Uterus (tissue), 4 donors: ENCODE measurements around the gene NRF1. TPM values are rescaled to one million over a fixed set of nuclear protein-coding genes. Genes with fewer than 3 reads are reported as not detected.

Experiments used
- DNase-seq, 2 donors: peaks; one replicate each; pipeline ENCODE4 v3.0.0-alpha.2; 2019 to 2020
- H3K27ac ChIP-seq, 2 donors: fragments of 200-600 bp; sonication (generic); 1 replicate in 1 of 2; 2 replicates in 1 of 2; pipeline ENCODE4 v1.5.1; 2016 to 2018
- H3K27me3 ChIP-seq, 2 donors: fragments of 200-600 bp; sonication (generic); one replicate each; pipeline ENCODE4 v1.5.1; 2018 to 2019; ENCODE audit warnings: control low read depth in 1 of 2
- H3K36me3 ChIP-seq, 2 donors: fragments of 200-600 bp; sonication (generic); one replicate each; pipeline ENCODE4 v1.5.1; 2019; ENCODE audit warnings: control low read depth in 1 of 2
- H3K4me1 ChIP-seq, 2 donors: fragments of 200-600 bp; sonication (generic); one replicate each; pipeline ENCODE4 v1.5.1; 2018 to 2019; ENCODE audit warnings: control low read depth in 1 of 2
- H3K4me3 ChIP-seq, 2 donors: fragments of 200-600 bp; sonication (generic); 1 replicate in 1 of 2; 2 replicates in 1 of 2; pipeline ENCODE4 v1.5.1; 2018 to 2019; ENCODE audit warnings: mild to moderate bottlenecking in 1 of 2
- H3K9me3 ChIP-seq, 2 donors: fragments of 200-600 bp; sonication (generic); one replicate each; pipeline ENCODE4 v1.5.1; 2019; ENCODE audit warnings: control low read depth in 1 of 2
- CTCF ChIP-seq, 4 experiments: fragments of 200-600 bp in 2 of 4; fragments of 450-650 bp in 2 of 4; sonication (generic) in 2 of 4; IDR thresholded peaks; one replicate each; pipeline ENCODE4 v1.5.1; 2016 to 2019; ENCODE audit warnings: antibody characterized with exemption in 4 of 4, mild to moderate bottlenecking in 2 of 4, moderate library complexity in 1 of 4
- POLR2A ChIP-seq, 2 donors: fragments of 450-650 bp; IDR thresholded peaks; one replicate each; pipeline ENCODE4 v1.6.1; 2016; ENCODE audit warnings: antibody characterized with exemption in 2 of 2, mild to moderate bottlenecking in 1 of 2, moderate library complexity in 1 of 2
- intact Hi-C: fragments of 100-400 bp; cut with DNase I; formaldehyde crosslinking; loops from one replicate; pipeline ENCODE4 v1.15.1; 2023; ENCODE audit warnings: low total_unique reads
- total RNA-seq, 4 donors: library from RNA; depleted of rRNA in 3 of 4; stranded (reverse); fragments of >200 nt in 3 of 4; gene quantifications; one replicate each; pipeline versions ENCODE4 v1.1.0 to v1.2.4, GENCODE V29; 2014 to 2023
- donor health status: DM: yes; HTN: yes; CAD: no.

Gene NRF1
- total RNA-seq, 4 donors from 2014 or later, result 18.2 to 56.5 (median 40.4) TPM

- Histone ChIP-seq H3K4me1 (no peaks in the 10 kb centered on the region), H3K27ac (no peak overlapping the region), H3K36me3 (peaks cover 0 to 3% of the 10 kb centered on the region in 2 donors), H3K4me3 (no peak overlapping the region), H3K9me3 (no peaks in the 10 kb centered on the region), H3K27me3 (no peaks in the 10 kb centered on the region)
- TF ChIP-seq CTCF (IDR thresholded peaks at IDR 0.05), result no peak
- no peak for TF ChIP-seq POLR2A (IDR thresholded peaks at IDR 0.05)
- no peak for DNase-seq
- intact Hi-C loops, result no loop called here
These were observed 113.3 kb downstream of the NRF1 start for GRCh38 chr7:129724796-129725195.

DNA sequence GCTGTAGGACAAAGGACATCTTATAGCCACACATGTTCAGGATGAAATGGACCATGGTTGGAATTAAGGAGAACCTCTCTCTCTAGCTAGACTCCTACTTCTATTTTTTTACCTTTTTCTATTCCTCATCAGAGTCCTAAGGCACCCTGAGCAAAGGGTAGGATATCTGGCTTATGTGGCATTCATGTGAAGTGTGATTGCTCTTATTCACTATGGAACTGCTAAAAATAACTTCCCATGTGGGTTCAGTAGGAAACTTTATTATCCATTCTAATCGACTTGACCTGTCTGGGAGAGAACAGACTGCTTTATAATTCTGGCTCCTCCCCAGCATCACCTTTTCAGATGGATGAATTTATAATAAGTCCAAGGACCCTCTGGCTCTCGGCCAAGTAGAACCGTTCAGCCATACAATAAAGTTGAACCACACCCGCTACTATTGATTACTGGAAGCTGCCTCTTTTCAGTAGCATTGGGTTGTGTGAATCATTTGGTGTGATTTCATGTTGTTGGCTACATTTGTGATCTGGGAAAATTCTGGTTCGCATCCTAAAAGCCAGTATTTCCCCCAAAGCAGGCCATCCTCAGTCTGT is 117.5 kb downstream of the NRF1 start:
- no peaks in the 10 kb centered on the region for H3K27me3 ChIP-seq
- no peak overlapping the region for H3K4me3 ChIP-seq
- no peak for DNase-seq
- H3K27ac ChIP-seq, result no peak overlapping the region
- intact Hi-C loops, result no loop called here
- no peaks in the 10 kb centered on the region for H3K4me1 ChIP-seq
- no peaks in the 10 kb centered on the region for H3K9me3 ChIP-seq
- TF ChIP-seq POLR2A (IDR thresholded peaks at IDR 0.05), result no peak
- H3K36me3 ChIP-seq, result peaks cover 0 to 3% of the 10 kb centered on the region in 2 donors

DNA sequence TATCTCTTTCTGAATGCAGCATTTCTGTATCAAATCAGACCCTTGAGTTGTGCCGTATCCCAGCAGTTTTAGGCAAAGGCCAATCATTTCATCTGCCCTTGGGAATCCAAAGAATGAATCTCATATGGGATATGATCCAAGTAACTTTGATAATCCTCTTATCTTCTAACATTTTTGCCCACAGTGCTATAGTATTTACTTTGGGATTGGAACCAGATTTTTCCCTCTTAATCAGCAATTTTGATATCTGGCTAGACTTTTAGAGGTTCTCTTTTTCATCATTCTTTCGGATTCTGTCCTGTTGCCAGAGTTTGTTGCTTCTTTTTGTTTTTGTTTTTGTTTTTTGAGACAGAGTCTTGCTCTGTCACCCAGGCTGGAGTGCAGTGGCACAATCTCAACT is 118.0 kb downstream of the NRF1 start:
- Histone ChIP-seq H3K27ac (no peak overlapping the region), H3K36me3 (no peaks in the 10 kb centered on the region), H3K9me3 (no peaks in the 10 kb centered on the region), H3K4me1 (no peaks in the 10 kb centered on the region), H3K27me3 (no peaks in the 10 kb centered on the region), H3K4me3 (no peak overlapping the region)
- DNase-seq, result no peak
- intact Hi-C loops, result no loop called here
- TF ChIP-seq POLR2A (IDR thresholded peaks at IDR 0.05) (no peak), CTCF (IDR thresholded peaks at IDR 0.05) (no peak)

DNA sequence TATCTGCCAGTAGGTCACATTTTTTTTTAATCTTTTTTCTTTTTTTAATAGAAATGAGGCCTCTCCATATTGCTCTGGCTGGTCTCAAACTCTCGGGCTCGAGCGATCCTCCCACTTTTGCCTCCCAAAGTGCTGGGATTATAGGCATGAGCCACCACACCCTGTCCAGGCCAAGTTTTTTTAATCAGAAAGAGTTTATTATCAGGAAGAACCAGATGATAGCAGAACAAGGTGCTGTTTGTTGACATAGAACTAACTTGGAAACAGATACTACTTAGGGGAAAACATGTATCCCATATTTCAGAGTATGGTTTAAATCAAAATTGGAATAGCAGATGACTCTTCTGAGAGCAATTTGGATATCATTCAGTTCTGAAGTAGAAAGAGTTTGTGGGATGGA is 118.6 kb downstream of the NRF1 start:
- no peaks in the 10 kb centered on the region for H3K36me3 ChIP-seq
- intact Hi-C loops, result no loop called here
- no peak for TF ChIP-seq POLR2A (IDR thresholded peaks at IDR 0.05)
- no peak for TF ChIP-seq CTCF (IDR thresholded peaks at IDR 0.05)
- H3K4me3 ChIP-seq, result no peak overlapping the region
- no peaks in the 10 kb centered on the region for H3K27me3 ChIP-seq
- no peaks in the 10 kb centered on the region for H3K4me1 ChIP-seq
- no peaks in the 10 kb centered on the region for H3K9me3 ChIP-seq
- DNase-seq, result no peak
- no peak overlapping the region for H3K27ac ChIP-seq

DNA sequence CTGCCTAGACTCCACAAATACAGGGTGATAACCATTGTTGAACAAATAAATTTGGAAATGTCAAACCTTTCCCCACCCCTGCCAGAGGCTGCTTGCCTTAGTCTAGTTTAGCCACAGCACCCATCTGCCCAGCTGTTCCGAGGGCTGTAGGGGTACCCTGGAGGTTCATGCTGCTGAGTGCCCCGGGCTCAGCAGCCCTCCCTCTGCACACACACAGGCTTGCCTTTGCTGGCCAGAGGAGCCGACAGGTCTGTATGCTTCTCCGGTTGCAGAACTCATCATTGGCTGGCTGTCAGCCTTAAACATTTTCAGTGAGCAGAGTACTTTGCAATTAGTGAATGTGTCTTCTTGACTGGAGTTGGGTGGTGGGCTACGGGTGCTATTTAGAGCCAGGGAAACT is 122.9 kb downstream of the NRF1 start:
- H3K27me3 ChIP-seq, result no peaks in the 10 kb centered on the region
- no peak for TF ChIP-seq POLR2A (IDR thresholded peaks at IDR 0.05)
- no peak for TF ChIP-seq CTCF (IDR thresholded peaks at IDR 0.05)
- intact Hi-C loops, result no loop called here
- H3K9me3 ChIP-seq, result no peaks in the 10 kb centered on the region
- H3K36me3 ChIP-seq, result no peaks in the 10 kb centered on the region
- no peak overlapping the region for H3K4me3 ChIP-seq
- no peaks in the 10 kb centered on the region for H3K4me1 ChIP-seq
- H3K27ac ChIP-seq, result no peak overlapping the region
- DNase-seq, result no peak

DNA sequence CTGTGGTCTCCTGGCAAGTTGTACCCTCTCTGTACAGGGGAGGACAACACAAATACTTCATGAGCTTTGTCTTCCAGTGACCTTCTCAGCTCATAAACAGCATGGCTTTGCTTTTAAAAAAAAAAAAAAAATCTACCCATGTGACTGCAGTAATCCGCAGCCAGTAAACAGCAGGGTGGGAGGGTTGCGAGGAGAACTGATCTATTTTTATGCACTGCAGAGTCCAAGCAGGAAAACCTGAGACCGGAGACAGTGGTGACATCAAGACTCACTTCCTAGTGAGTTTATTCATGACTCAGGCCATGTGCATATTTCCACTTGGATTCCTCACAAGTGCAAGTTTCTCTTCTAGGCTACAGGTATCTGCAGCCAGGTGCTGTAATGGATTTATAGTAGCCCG is 127.9 kb downstream of the NRF1 start:
- H3K27me3 ChIP-seq, result no peaks in the 10 kb centered on the region
- no peak for DNase-seq
- intact Hi-C loops, result no loop called here
- TF ChIP-seq CTCF (IDR thresholded peaks at IDR 0.05) (no peak), POLR2A (IDR thresholded peaks at IDR 0.05) (no peak)
- no peak overlapping the region for H3K4me3 ChIP-seq
- H3K27ac ChIP-seq, result no peak overlapping the region
- no peaks in the 10 kb centered on the region for H3K9me3 ChIP-seq
- no peaks in the 10 kb centered on the region for H3K4me1 ChIP-seq
- H3K36me3 ChIP-seq, result no peaks in the 10 kb centered on the region
